Measurements from ENCODE around the gene PANX2. TPM values are rescaled to one million over a fixed set of nuclear protein-coding genes. Genes with fewer than 3 reads are reported as not detected.

PANX2 gene
- total and polyA plus RNA-seq, 2 donors (not counting 1 experiment from before 2014, with no cell fraction given) = 0.04 to 0.59 TPM

GRCh38 chr22:50226063-50226874, 55.7 kb downstream of the PANX2 start:
- no peak for TF ChIP-seq EZH2 (IDR thresholded peaks at IDR 0.05; ENCODE audit: borderline replicate concordance, insufficient read depth, low read depth, low read length, poor library complexity, severe bottlenecking)
- TF ChIP-seq CTCF (IDR thresholded peaks at IDR 0.05) = no peak
- peaks cover 0 to 57% of the 10 kb centered on the region in 2 experiments for H3K36me3 ChIP-seq (replicated peaks in 1 of 2; ENCODE audit: control extremely low read depth in 1 of 2, control insufficient read depth in 1 of 2, extremely low read depth in 1 of 2, insufficient read depth in 2 of 2, low read length in 1 of 2)
- POLR2A ChIA-PET = no interaction called here
- CTCF ChIA-PET = interaction anchor here (0.6 to 1.3 kb wide), 2 partner anchors 11 to 12 kb away, joined by 3 to 4 read pairs; no protein-coding TSS in a partner anchor
- H3K4me1 Mint-ChIP-seq = no peaks in the 10 kb centered on the region
- peaks cover 35% of the 10 kb centered on the region for H3K79me2 ChIP-seq (ENCODE audit: control insufficient read depth, insufficient read depth, low read length)
- H3K4me1 ChIP-seq (ENCODE audit: control insufficient read depth in 2 of 2, insufficient read depth in 2 of 2, low read length in 2 of 2) = no peaks in the 10 kb centered on the region
- no peak overlapping the region for H2AFZ ChIP-seq (ENCODE audit: insufficient read depth, low read depth, low read length, poor library complexity, severe bottlenecking)
- H3K27ac Mint-ChIP-seq = no peak overlapping the region
- no peak overlapping the region for H3K27ac ChIP-seq (ENCODE audit: low read length in 2 of 2)
- intact Hi-C loops (cut with micrococcal nuclease) = no loop called here
- H3K9me3 ChIP-seq (ENCODE audit: control extremely low read depth in 1 of 3, control insufficient read depth in 2 of 3, insufficient read depth in 1 of 3, low read length in 2 of 3) = no peaks in the 10 kb centered on the region
- H4K20me1 ChIP-seq (ENCODE audit: control insufficient read depth, insufficient read depth, low read length, poor library complexity, severe bottlenecking) = peaks cover 33% of the 10 kb centered on the region
- ATAC-seq (ENCODE audit: low read depth) (no peak), DNase-seq (no peak)
- no peak overlapping the region for H3K9ac ChIP-seq (ENCODE audit: low read length)
- H3K9me3 Mint-ChIP-seq (ENCODE audit: insufficient read depth) = no peaks in the 10 kb centered on the region
- H3K27me3 ChIP-seq (replicated peaks in 1 of 4; ENCODE audit: control extremely low read depth in 1 of 4, control insufficient read depth in 3 of 4, insufficient read depth in 4 of 4, low read length in 3 of 4) = no peaks in the 10 kb centered on the region
- 93% methylated on average over 21 of the region's 31 CpGs for WGBS (ENCODE audit: insufficient coverage)
- H3K27me3 Mint-ChIP-seq = no peaks in the 10 kb centered on the region
- no peak overlapping the region for H3K4me3 ChIP-seq (ENCODE audit: control extremely low read depth in 1 of 5, extremely low read depth in 1 of 5, insufficient read depth in 1 of 5, low read depth in 2 of 5, low read length in 4 of 5)
- no peak overlapping the region for H3K4me3 Mint-ChIP-seq
- no peak overlapping the region for H3K4me2 ChIP-seq (replicated peaks; ENCODE audit: low read depth, low read length, poor library complexity, severe bottlenecking)

- Histone ChIP-seq H3K27ac (ENCODE audit: low read length in 2 of 2) (no peak overlapping the region), H3K4me2 (replicated peaks; ENCODE audit: low read depth, low read length, poor library complexity, severe bottlenecking) (no peak overlapping the region), H3K9ac (ENCODE audit: low read length) (no peak overlapping the region), H2AFZ (ENCODE audit: insufficient read depth, low read depth, low read length, poor library complexity, severe bottlenecking) (no peak overlapping the region), H3K79me2 (ENCODE audit: control insufficient read depth, insufficient read depth, low read length) (peaks cover 35% of the 10 kb centered on the region), H3K36me3 (replicated peaks in 1 of 2; ENCODE audit: control extremely low read depth in 1 of 2, control insufficient read depth in 1 of 2, extremely low read depth in 1 of 2, insufficient read depth in 2 of 2, low read length in 1 of 2) (peaks cover 0 to 53% of the 10 kb centered on the region in 2 experiments), H3K9me3 (ENCODE audit: control extremely low read depth in 1 of 3, control insufficient read depth in 2 of 3, insufficient read depth in 1 of 3, low read length in 2 of 3) (no peaks in the 10 kb centered on the region), H3K4me1 (ENCODE audit: control insufficient read depth in 2 of 2, insufficient read depth in 2 of 2, low read length in 2 of 2) (no peaks in the 10 kb centered on the region), H3K4me3 (ENCODE audit: control extremely low read depth in 1 of 5, extremely low read depth in 1 of 5, insufficient read depth in 1 of 5, low read depth in 2 of 5, low read length in 4 of 5) (no peak overlapping the region), H3K27me3 (replicated peaks in 1 of 4; ENCODE audit: control extremely low read depth in 1 of 4, control insufficient read depth in 3 of 4, insufficient read depth in 4 of 4, low read length in 3 of 4) (no peaks in the 10 kb centered on the region), H4K20me1 (ENCODE audit: control insufficient read depth, insufficient read depth, low read length, poor library complexity, severe bottlenecking) (peaks cover 33% of the 10 kb centered on the region)
- ChIA-PET CTCF (interaction anchor here (1.3 kb wide), 1 partner anchor 11 kb away, joined by 4 read pairs; no protein-coding TSS in a partner anchor), POLR2A (no interaction called here)
- Mint-ChIP-seq H3K4me3 (no peak overlapping the region), H3K27ac (no peak overlapping the region), H3K9me3 (ENCODE audit: insufficient read depth) (no peaks in the 10 kb centered on the region), H3K27me3 (no peaks in the 10 kb centered on the region), H3K4me1 (no peaks in the 10 kb centered on the region)
- 73% methylated on average over 18 of the region's 18 CpGs for WGBS (ENCODE audit: insufficient coverage)
- intact Hi-C loops (cut with micrococcal nuclease) = no loop called here
- ATAC-seq (ENCODE audit: low read depth) (no peak), DNase-seq (no peak)
- no peak for TF ChIP-seq CTCF (IDR thresholded peaks at IDR 0.05)
- TF ChIP-seq EZH2 (IDR thresholded peaks at IDR 0.05; ENCODE audit: borderline replicate concordance, insufficient read depth, low read depth, low read length, poor library complexity, severe bottlenecking) = no peak
These were observed 56.3 kb downstream of the PANX2 start for GRCh38 chr22:50226875-50227165.
